Ovary (tissue), 3 donors: Measurements from ENCODE around the gene TRMU.

Experiments
- CTCF ChIP-seq, 3 donors: fragments of 450-650 bp in 2 of 3; fragments of 200-600 bp in 1 of 3; IDR thresholded peaks; one replicate each; pipeline versions ENCODE4 v1.5.1 to v1.8.0; 2016 to 2022; ENCODE audit warnings: antibody characterized with exemption in 3 of 3, mild to moderate bottlenecking in 1 of 3
- EP300 ChIP-seq: sonication (generic); formaldehyde crosslinking; IDR thresholded peaks from one replicate; pipeline ENCODE4 v1.6.1; 2017; ENCODE audit warnings: antibody characterized with exemption
- POLR2A ChIP-seq: fragments of 450-650 bp; IDR thresholded peaks from one replicate; pipeline ENCODE4 v1.6.1; 2017; ENCODE audit warnings: antibody characterized with exemption, mild to moderate bottlenecking, moderate library complexity
- donor health status: DM: no; HTN: no; CAD: no.

- TF ChIP-seq CTCF (IDR thresholded peaks at IDR 0.05) (no peak), POLR2A (no peak), EP300 (no peak)
Measured at GRCh38 chr22:46369716-46370583, 34.4 kb downstream of the TRMU start.
